ENCODE measurements around the gene VCAN. TPM values are rescaled to one million over a fixed set of nuclear protein-coding genes. Genes with fewer than 3 reads are reported as not detected.

VCAN gene
- total RNA-seq, 4 donors from 2014 or later: 10.5 to 40.4 (median 16.6) TPM

DNA sequence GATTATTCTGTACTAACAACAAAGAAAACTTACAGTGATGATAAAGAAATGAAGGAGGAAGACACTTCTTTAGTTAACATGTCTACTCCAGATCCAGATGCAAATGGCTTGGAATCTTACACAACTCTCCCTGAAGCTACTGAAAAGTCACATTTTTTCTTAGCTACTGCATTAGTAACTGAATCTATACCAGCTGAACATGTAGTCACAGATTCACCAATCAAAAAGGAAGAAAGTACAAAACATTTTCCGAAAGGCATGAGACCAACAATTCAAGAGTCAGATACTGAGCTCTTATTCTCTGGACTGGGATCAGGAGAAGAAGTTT is 67.9 kb downstream of the VCAN start:
- H3K4me1 ChIP-seq: no peaks in the 10 kb centered on the region

DNA sequence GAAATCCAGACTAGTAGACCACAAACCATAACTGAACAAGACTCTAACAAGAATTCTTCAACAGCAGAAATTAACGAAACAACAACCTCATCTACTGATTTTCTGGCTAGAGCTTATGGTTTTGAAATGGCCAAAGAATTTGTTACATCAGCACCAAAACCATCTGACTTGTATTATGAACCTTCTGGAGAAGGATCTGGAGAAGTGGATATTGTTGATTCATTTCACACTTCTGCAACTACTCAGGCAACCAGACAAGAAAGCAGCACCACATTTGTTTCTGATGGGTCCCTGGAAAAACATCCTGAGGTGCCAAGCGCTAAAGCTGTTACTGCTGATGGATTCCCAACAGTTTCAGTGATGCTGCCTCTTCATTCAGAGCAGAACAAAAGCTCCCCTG is 68.6 kb downstream of the VCAN start:
- Histone ChIP-seq H3K36me3 (no peaks in the 10 kb centered on the region), H3K9me3 (no peaks in the 10 kb centered on the region), H3K4me1 (no peaks in the 10 kb centered on the region), H3K4me3 (no peak overlapping the region), H3K27me3 (no peaks in the 10 kb centered on the region), H3K27ac (no peak overlapping the region)
- no peak for DNase-seq
- no peak for TF ChIP-seq POLR2A (IDR thresholded peaks at IDR 0.05)

More for the DNA sequence above, 67.9 kb downstream of the VCAN start:
- Histone ChIP-seq H3K4me3 (no peak overlapping the region), H3K9me3 (no peaks in the 10 kb centered on the region), H3K27ac (no peak overlapping the region), H3K36me3 (no peaks in the 10 kb centered on the region), H3K27me3 (no peaks in the 10 kb centered on the region)
- TF ChIP-seq, protein P1, sequence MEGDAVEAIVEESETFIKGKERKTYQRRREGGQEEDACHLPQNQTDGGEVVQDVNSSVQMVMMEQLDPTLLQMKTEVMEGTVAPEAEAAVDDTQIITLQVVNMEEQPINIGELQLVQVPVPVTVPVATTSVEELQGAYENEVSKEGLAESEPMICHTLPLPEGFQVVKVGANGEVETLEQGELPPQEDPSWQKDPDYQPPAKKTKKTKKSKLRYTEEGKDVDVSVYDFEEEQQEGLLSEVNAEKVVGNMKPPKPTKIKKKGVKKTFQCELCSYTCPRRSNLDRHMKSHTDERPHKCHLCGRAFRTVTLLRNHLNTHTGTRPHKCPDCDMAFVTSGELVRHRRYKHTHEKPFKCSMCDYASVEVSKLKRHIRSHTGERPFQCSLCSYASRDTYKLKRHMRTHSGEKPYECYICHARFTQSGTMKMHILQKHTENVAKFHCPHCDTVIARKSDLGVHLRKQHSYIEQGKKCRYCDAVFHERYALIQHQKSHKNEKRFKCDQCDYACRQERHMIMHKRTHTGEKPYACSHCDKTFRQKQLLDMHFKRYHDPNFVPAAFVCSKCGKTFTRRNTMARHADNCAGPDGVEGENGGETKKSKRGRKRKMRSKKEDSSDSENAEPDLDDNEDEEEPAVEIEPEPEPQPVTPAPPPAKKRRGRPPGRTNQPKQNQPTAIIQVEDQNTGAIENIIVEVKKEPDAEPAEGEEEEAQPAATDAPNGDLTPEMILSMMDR (IDR thresholded peaks at IDR 0.05): no peak
- no peak for TF ChIP-seq POLR2A (IDR thresholded peaks at IDR 0.05)
- no peak for DNase-seq

DNA sequence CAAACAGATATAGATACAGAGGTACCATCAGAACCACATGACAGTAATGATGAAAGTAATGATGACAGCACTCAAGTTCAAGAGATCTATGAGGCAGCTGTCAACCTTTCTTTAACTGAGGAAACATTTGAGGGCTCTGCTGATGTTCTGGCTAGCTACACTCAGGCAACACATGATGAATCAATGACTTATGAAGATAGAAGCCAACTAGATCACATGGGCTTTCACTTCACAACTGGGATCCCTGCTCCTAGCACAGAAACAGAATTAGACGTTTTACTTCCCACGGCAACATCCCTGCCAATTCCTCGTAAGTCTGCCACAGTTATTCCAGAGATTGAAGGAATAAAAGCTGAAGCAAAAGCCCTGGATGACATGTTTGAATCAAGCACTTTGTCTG is 69.2 kb downstream of the VCAN start:
- DNase-seq: no peak
- H3K27ac ChIP-seq: no peak overlapping the region
- H3K9me3 ChIP-seq: no peaks in the 10 kb centered on the region
- TF ChIP-seq, protein P1 (IDR thresholded peaks at IDR 0.05): no peak
- TF ChIP-seq POLR2A (IDR thresholded peaks at IDR 0.05): no peak
- H3K27me3 ChIP-seq: no peaks in the 10 kb centered on the region
- no peak overlapping the region for H3K4me3 ChIP-seq
- no peaks in the 10 kb centered on the region for H3K4me1 ChIP-seq
- H3K36me3 ChIP-seq: no peaks in the 10 kb centered on the region

DNA sequence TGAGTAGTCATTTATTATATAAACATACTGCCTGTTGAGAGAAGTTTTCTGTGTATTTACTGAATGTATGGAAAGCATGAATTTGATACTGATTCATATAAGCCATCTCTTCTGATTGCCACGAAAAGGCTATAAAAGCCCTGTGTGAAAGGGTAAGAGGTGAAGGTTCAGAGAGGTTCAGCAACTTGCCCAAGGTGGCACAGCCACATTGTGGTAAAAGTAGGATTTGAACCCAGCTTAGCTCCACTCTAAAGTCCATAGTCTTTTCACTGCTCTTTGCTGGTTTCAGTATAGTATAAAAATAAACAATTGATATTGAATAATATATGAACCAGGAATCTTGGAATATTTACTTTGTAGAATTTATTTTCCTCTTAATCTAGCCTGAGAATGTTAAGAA is 71.3 kb downstream of the VCAN start:
- H3K4me3 ChIP-seq: no peak overlapping the region
- no peaks in the 10 kb centered on the region for H3K9me3 ChIP-seq
- H3K4me1 ChIP-seq: no peaks in the 10 kb centered on the region
- no peak for DNase-seq
- H3K27me3 ChIP-seq: no peaks in the 10 kb centered on the region
- TF ChIP-seq, protein P1 (IDR thresholded peaks at IDR 0.05): no peak
- no peak for TF ChIP-seq POLR2A (IDR thresholded peaks at IDR 0.05)
- no peaks in the 10 kb centered on the region for H3K36me3 ChIP-seq
- H3K27ac ChIP-seq: no peak overlapping the region

DNA sequence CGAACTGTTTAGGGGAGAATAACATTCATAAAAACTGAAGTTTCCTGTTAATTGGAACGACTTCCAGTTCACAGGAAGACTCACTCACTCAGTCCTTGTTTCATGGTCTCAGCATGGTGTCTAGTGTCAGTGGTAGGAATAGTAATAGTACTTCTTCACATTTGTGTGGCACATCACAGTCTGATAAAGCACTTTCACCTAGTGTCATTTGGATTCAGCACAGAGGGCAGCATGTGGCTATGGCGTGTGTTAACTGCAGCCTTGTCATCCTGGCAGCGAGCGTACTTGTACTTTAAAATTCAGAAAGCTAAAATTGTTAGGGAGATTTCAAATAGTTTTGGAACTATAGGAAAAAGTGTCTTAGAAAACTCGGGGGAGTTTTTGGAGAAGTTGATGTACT is 72.4 kb downstream of the VCAN start:
- DNase-seq: no peak
- Histone ChIP-seq H3K27ac (no peak overlapping the region), H3K36me3 (no peaks in the 10 kb centered on the region), H3K4me3 (no peak overlapping the region), H3K27me3 (no peaks in the 10 kb centered on the region), H3K9me3 (no peaks in the 10 kb centered on the region), H3K4me1 (no peaks in the 10 kb centered on the region)
- TF ChIP-seq, protein P1 (IDR thresholded peaks at IDR 0.05): no peak
- no peak for TF ChIP-seq POLR2A (IDR thresholded peaks at IDR 0.05)

DNA sequence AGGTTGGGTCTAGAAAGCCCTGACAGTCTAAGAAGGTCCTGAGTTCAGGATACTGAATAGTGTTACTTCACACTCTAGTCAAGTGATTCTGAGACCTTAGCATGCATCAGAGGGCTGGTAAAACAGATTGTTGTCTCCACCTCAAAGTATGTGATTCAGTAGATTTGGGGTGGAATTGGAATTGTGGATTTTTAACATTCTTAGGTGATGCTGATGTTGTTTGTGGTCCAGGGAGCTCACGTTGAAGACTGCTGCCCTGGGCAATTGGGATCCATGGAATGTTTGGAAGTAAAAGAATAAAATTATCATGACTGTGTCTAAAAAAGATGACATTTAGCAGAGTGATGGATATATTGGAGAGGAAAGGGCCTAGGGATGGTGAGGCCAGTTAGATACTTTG is 75.6 kb downstream of the VCAN start:
- Histone ChIP-seq H3K9me3 (no peaks in the 10 kb centered on the region), H3K36me3 (no peaks in the 10 kb centered on the region), H3K27ac (no peak overlapping the region), H3K27me3 (no peaks in the 10 kb centered on the region), H3K4me3 (no peak overlapping the region), H3K4me1 (no peaks in the 10 kb centered on the region)
- TF ChIP-seq, protein P1 (IDR thresholded peaks at IDR 0.05): no peak
- TF ChIP-seq POLR2A (IDR thresholded peaks at IDR 0.05): no peak
- DNase-seq: no peak

Measured in Peyer's patch (tissue), 4 donors.